IMR-90 (cell line): ENCODE measurements around the gene SH3BP4. TPM values are rescaled to one million over a fixed set of nuclear protein-coding genes. Genes with fewer than 3 reads are reported as not detected.

ENCODE experiments used
- ATAC-seq: fragments of 200-7000 bp; cut with Tn5 transposase; 2 replicates; pipeline ENCODE4 v1.9.1; 2020; ENCODE audit warnings: low read depth, mild to moderate bottlenecking, moderate library complexity
- BruUV-seq: library from RNA; stranded (reverse); fragments of 400-500 nt; replicated peaks from 2 replicates; lab custom pipeline; 2021; lab: Mats Ljungman, UMichigan
- CTCF ChIA-PET: fragments of 300-600 bp; formaldehyde crosslinking; extraction: SDS; loops from one replicate; lab custom pipeline; 2021; ENCODE audit warnings: antibody characterized with exemption; lab: Yijun Ruan, JAX
- POLR2A ChIA-PET: fragments of 300-600 bp; sonication (Branson Sonifier 250); formaldehyde crosslinking; loops from one replicate; lab custom pipeline; 2022; ENCODE audit warnings: antibody characterized with exemption; ENCODE audit not compliant: unreplicated experiment; lab: Charles Lee
- DNase-seq: peaks from one replicate; pipeline ENCODE4 v3.0.0; 2013
- H2AFZ ChIP-seq: replicated peaks from 2 replicates; pipeline ENCODE3; 2013; ENCODE audit warnings: low read length, mild to moderate bottlenecking; ENCODE audit not compliant: poor library complexity
- H2AK5ac ChIP-seq: 2 replicates; pipeline ENCODE4 v1.6.1; 2013; ENCODE audit warnings: low read depth, low read length, inconsistent platforms
- H2AK9ac ChIP-seq: replicated peaks from 2 replicates; pipeline ENCODE3; 2013; ENCODE audit warnings: mild to moderate bottlenecking, low read depth, low read length, moderate library complexity; ENCODE audit not compliant: poor library complexity
- H2BK120ac ChIP-seq: 2 replicates; pipeline ENCODE4 v1.6.1; 2013; ENCODE audit warnings: low read depth, low read length, inconsistent platforms
- H2BK15ac ChIP-seq: 3 replicates; pipeline ENCODE4 v1.6.1; 2013; ENCODE audit warnings: low read depth, low read length, inconsistent platforms
- H2BK20ac ChIP-seq: 2 replicates; pipeline ENCODE4 v1.6.1; 2013; ENCODE audit warnings: low read depth, mild to moderate bottlenecking, inconsistent platforms, low read length, moderate library complexity
- H2BK5ac ChIP-seq: 2 replicates; pipeline ENCODE4 v1.6.1; 2013; ENCODE audit warnings: mild to moderate bottlenecking, low read depth, low read length, inconsistent platforms; ENCODE audit not compliant: poor library complexity, severe bottlenecking
- H3K14ac ChIP-seq: replicated peaks from 2 replicates; pipeline ENCODE4 v1.6.1; 2013; ENCODE audit warnings: low read depth, low read length, inconsistent platforms
- H3K18ac ChIP-seq: 2 replicates; pipeline ENCODE4 v1.6.1; 2013; ENCODE audit warnings: low read depth, low read length, control low read depth
- H3K23ac ChIP-seq: 2 replicates; pipeline ENCODE4 v1.6.1; 2013; ENCODE audit warnings: low read depth, low read length, inconsistent platforms
- H3K27ac ChIP-seq: 2 replicates; pipeline ENCODE4 v1.5.1; 2013; ENCODE audit warnings: mild to moderate bottlenecking, control low read depth, low read length; ENCODE audit not compliant: insufficient read depth
- H3K27me3 ChIP-seq: 2 replicates; pipeline ENCODE4 v1.6.1; 2013; ENCODE audit warnings: low read length; ENCODE audit not compliant: control insufficient read depth, insufficient read depth
- H3K36me3 ChIP-seq: 2 replicates; pipeline ENCODE4 v1.6.1; 2013; ENCODE audit warnings: low read length, mixed read lengths; ENCODE audit not compliant: control insufficient read depth, insufficient read depth
- H3K4ac ChIP-seq: 2 replicates; pipeline ENCODE4 v1.6.1; 2013; ENCODE audit warnings: low read depth, low read length, inconsistent platforms
- H3K4me1 ChIP-seq: 2 replicates; pipeline ENCODE4 v1.6.1; 2013; ENCODE audit warnings: low read length, mixed read lengths; ENCODE audit not compliant: control insufficient read depth, insufficient read depth
- H3K4me2 ChIP-seq: 2 replicates; pipeline ENCODE4 v1.6.1; 2013; ENCODE audit warnings: low read depth, mild to moderate bottlenecking, control low read depth, low read length, moderate library complexity
- H3K4me3 ChIP-seq: 2 replicates; pipeline ENCODE4 v1.5.1; 2013; ENCODE audit warnings: low read depth, mild to moderate bottlenecking, control low read depth, low read length, moderate library complexity; ENCODE audit not compliant: insufficient read depth
- H3K56ac ChIP-seq: 2 replicates; pipeline ENCODE4 v1.6.1; 2013; ENCODE audit warnings: low read length, inconsistent platforms; ENCODE audit not compliant: insufficient read depth; ENCODE audit errors: extremely low read depth
- H3K79me1 ChIP-seq, 2 experiments: 2 replicates each; pipeline ENCODE4 v1.6.1; 2013; ENCODE audit warnings: low read length in 2 of 2, inconsistent platforms in 1 of 2, low read depth in 1 of 2
- H3K9ac ChIP-seq: 2 replicates; pipeline ENCODE4 v1.6.1; 2013; ENCODE audit warnings: low read depth, low read length, control low read depth
- H3K9me1 ChIP-seq: 2 replicates; pipeline ENCODE4 v1.6.1; 2013; ENCODE audit warnings: low read length, inconsistent platforms; ENCODE audit not compliant: insufficient read depth
- H3K9me3 ChIP-seq: 2 replicates; pipeline ENCODE4 v1.6.1; 2013; ENCODE audit warnings: low read length; ENCODE audit not compliant: control insufficient read depth, insufficient read depth
- H4K20me1 ChIP-seq: 2 replicates; pipeline ENCODE4 v1.6.1; 2013; ENCODE audit warnings: low read length, inconsistent platforms; ENCODE audit not compliant: insufficient read depth
- H4K5ac ChIP-seq: 2 replicates; pipeline ENCODE4 v1.6.1; 2013; ENCODE audit warnings: mild to moderate bottlenecking, low read depth, low read length, control low read depth
- H4K8ac ChIP-seq, 2 experiments: 2 replicates each; pipeline ENCODE4 v1.6.1; 2013; ENCODE audit warnings: low read depth in 2 of 2, low read length in 2 of 2, control low read depth in 1 of 2, inconsistent platforms in 1 of 2
- H4K91ac ChIP-seq: 2 replicates; pipeline ENCODE4 v1.6.1; 2013; ENCODE audit warnings: low read depth, low read length, inconsistent platforms; ENCODE audit not compliant: insufficient read depth
- BHLHE40 ChIP-seq: fragments of 150-350 bp; IDR thresholded peaks from 2 replicates; pipeline ENCODE4 v1.6.1; 2016; ENCODE audit warnings: mild to moderate bottlenecking, low read depth, low read length
- MXI1 ChIP-seq: IDR thresholded peaks from 2 replicates; pipeline ENCODE4 v1.6.1; 2012; ENCODE audit warnings: low read depth, mild to moderate bottlenecking, low read length, moderate library complexity, borderline replicate concordance
- NFE2L2 ChIP-seq: fragments of 150-350 bp; IDR thresholded peaks from 2 replicates; pipeline ENCODE4 v1.6.1; 2016; ENCODE audit warnings: low read depth, mild to moderate bottlenecking, low read length
- WGBS, 2 experiments: methylation state at CpG; one replicate each; pipeline versions ENCODE4 v1.1.5 to v1.1.7; 2013; ENCODE audit warnings: missing lambda C conversion rate in 2 of 2; ENCODE audit not compliant: insufficient read length in 1 of 2; ENCODE audit errors: extremely low coverage in 2 of 2; 5-methylcytosine and 5-hydroxymethylcytosine counted together
- dilution Hi-C: fragments of 300-500 bp; cut with HindIII; formaldehyde crosslinking; loops from one replicate; pipeline ENCODE4 v1.14.3; 2018; ENCODE audit warnings: low sequenced_read_pairs; ENCODE audit not compliant: unreplicated experiment
- in situ Hi-C: fragments of 300-500 bp; cut with MboI; formaldehyde crosslinking; loops from 3 replicates; pipeline ENCODE4 v1.14.3; 2019; ENCODE audit warnings: low sequenced_read_pairs, inconsistent platforms, mixed read lengths
- intact Hi-C: fragments of 100-400 bp; cut with micrococcal nuclease; formaldehyde crosslinking; loops from 2 replicates; pipeline ENCODE4 v1.10.0; 2022
- polyA plus RNA-seq, 3 experiments: library from polyadenylated mRNA; depleted of rRNA; stranded (reverse); fragments of >200 nt; gene quantifications; 2 replicates each; pipeline ENCODE4 v1.2.3, GENCODE V29; 2012; ENCODE audit warnings: low replicate concordance in 1 of 3
- total RNA-seq: library from RNA; depleted of rRNA; stranded (reverse); fragments of >200 nt; gene quantifications from 2 replicates; pipeline ENCODE4 v1.2.3, GENCODE V29; 2012

The SH3BP4 gene
- total and polyA plus RNA-seq, 2 of the 4 experiments (the other 2 are of a cell fraction) = 104 to 122 TPM

DNA sequence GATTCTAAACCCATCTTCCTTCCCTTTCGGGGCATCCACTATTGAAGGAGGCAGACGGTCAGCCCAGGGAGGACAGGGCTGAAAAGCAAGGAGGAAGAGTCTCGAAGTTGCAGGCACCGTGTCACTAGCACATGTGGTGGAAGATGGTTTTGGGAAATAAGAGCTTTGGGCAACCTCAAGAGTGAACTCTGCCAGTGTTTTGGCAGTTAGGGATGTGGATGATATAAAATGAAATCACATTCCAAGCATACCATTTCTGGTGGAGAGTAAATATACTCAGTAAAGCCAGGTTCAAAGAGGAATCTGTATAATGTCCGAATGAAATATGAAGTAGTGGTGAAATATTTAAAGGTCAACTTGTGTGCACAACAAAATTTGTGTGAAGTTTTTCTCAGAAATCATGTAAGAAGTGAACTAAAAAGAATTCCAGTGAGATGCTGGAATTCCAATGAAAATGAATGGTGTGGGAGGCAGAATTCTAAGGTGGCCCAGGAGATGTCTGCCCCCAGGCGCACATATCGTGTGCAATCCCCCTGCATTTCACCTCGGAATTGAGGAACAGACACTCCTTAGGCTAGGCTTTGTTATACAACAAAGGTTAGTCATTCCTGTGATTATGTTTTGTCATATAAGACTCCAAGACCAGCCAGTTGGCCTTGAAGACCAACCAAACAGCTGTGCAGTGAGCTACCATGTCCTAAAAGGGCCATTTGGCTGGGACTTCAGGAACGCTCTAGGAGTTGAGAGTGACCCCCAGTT lies 147.1 kb downstream of the SH3BP4 start:
- dilution Hi-C loops = no loop called here
- in situ Hi-C loops = no loop called here
- Histone ChIP-seq H4K8ac (peak overlapping the region; percentile 8 to 20; a peak in 1 of 4 replicates), H3K9me3 (no peaks in the 10 kb centered on the region), H3K79me1 (no peaks in the 10 kb centered on the region), H3K27me3 (peaks cover 3% of the 10 kb centered on the region; the same call in 1 of the 2 replicates), H4K91ac (peak overlapping the region; percentile 72; the same call in 1 of the 2 replicates), H3K4me1 (peaks cover 10% of the 10 kb centered on the region), H3K14ac (peak overlapping the region; percentile 67), H2BK5ac (peak overlapping the region; percentile 30), H2BK120ac (peak overlapping the region; percentile 80), H3K23ac (peak overlapping the region; percentile 7; the same call in 1 of the 2 replicates), H3K18ac (peak overlapping the region; percentile 36), H2BK20ac (peak overlapping the region; percentile 78; the same call in 1 of the 2 replicates), H2AK9ac (peak overlapping the region; percentile 6), H4K20me1 (no peaks in the 10 kb centered on the region), H3K36me3 (no peaks in the 10 kb centered on the region), H4K5ac (no peak overlapping the region), H2AK5ac (peak overlapping the region; percentile 70), H3K4ac (peak overlapping the region; percentile 73), H3K9ac (no peak overlapping the region), H3K4me3 (no peak overlapping the region), H3K9me1 (peaks cover 4% of the 10 kb centered on the region; the same call in 1 of the 2 replicates), H2AFZ (peak overlapping the region; percentile 68), H3K4me2 (no peak overlapping the region), H3K27ac (peak overlapping the region; percentile 37; the same call in 1 of the 2 replicates), H3K56ac (no peak overlapping the region), H2BK15ac (peak overlapping the region; percentile 66; the same call in 2 of the 3 replicates)
- WGBS, 2 experiments = 60% methylated on average over 1 of the region's 9 CpGs; no CpG with 5 or more reads in 1 of the 2 experiments
- intact Hi-C loops = loop anchor here (5.0 kb wide), 1 partner anchor 117 kb away; no protein-coding TSS in a partner anchor
- DNase-seq = peak; percentile 43
- ChIA-PET CTCF (interaction anchor here (1.0 to 1.7 kb wide), 2 partner anchors 8 to 554 kb away, joined by 3 to 4 read pairs; no protein-coding TSS in a partner anchor), POLR2A (no interaction called here)
- peak; percentile 76 for ATAC-seq
- BruUV-seq = no TSS peak
- 0 out of 2 replicates have a peak, but pooled peaks have one; percentile 29 for TF ChIP-seq MXI1
- no peak for TF ChIP-seq NFE2L2
- no peak for TF ChIP-seq BHLHE40
